K562 (cell line): ENCODE results near the gene LGALS7. TPM values are rescaled to one million over a fixed set of nuclear protein-coding genes. Genes with fewer than 3 reads are reported as not detected.
A peak's percentile ranks its signal among the peaks of the same experiment; 100 is the strongest.
"Not testable (repeated sequence)": the region's sequence is repeated elsewhere in the genome, so short reads cannot be mapped to it uniquely, and the experiment has no call there.

Experiments used
- ATAC-seq: fragments of 200-7000 bp; cut with Tn5 transposase; 3 replicates; pipeline ENCODE4 v1.9.1; 2020; ENCODE audit warnings: moderate library complexity
- BruUV-seq: library from RNA; stranded (reverse); fragments of 400-500 nt; replicated peaks from 2 replicates; lab custom pipeline; 2021; lab: Mats Ljungman, UMichigan
- CTCF ChIA-PET: fragments of 300-600 bp; formaldehyde crosslinking; extraction: SDS; loops from one replicate; lab custom pipeline; 2021; ENCODE audit warnings: low intra/inter-chr PET ratio; lab: Yijun Ruan, JAX
- POLR2A ChIA-PET: fragments of 300-600, 350-650 bp; sonication (Branson Sonifier 250); formaldehyde crosslinking; extraction: SDS; loops from one replicate; lab custom pipeline; 2021; ENCODE audit warnings: antibody characterized with exemption, inconsistent platforms; lab: Yijun Ruan, JAX
- DNase-seq, 4 experiments: peaks; one replicate each; pipeline versions ENCODE4 v3.0.0 to v3.0.0-alpha.2; 2011 to 2018; ENCODE audit warnings: low spot score in 3 of 4, mixed read lengths in 3 of 4; ENCODE audit errors: extremely low read depth in 1 of 4
- FAIRE-seq: peaks from 2 replicates; lab custom pipeline; 2011; peaks lifted over from hg19 to GRCh38; lab: Jason Lieb, UNC
- H2AFZ ChIP-seq: 2 replicates; pipeline ENCODE4 v1.6.0; 2011; ENCODE audit warnings: low read depth, low read length, control low read depth, inconsistent platforms
- H3K27ac ChIP-seq: fragments of 200-600 bp; 3 replicates; pipeline ENCODE4 v1.8.0; 2011; ENCODE audit warnings: low read depth, mild to moderate bottlenecking, control low read depth, inconsistent platforms, low read length, moderate library complexity, mixed read lengths; ENCODE audit errors: extremely low read depth
- H3K27me3 ChIP-seq, 2 experiments: fragments of 300-600 bp in 1 of 2; 2 replicates in 1 of 2; 3 replicates in 1 of 2; pipeline versions ENCODE4 v1.6.0 to v1.8.0; 2011; ENCODE audit warnings: inconsistent platforms in 2 of 2, low read length in 2 of 2, mild to moderate bottlenecking in 1 of 2, mixed read lengths in 1 of 2, moderate library complexity in 1 of 2; ENCODE audit not compliant: control insufficient read depth in 2 of 2, insufficient read depth in 2 of 2
- H3K36me3 ChIP-seq: fragments of 300-600 bp; 3 replicates; pipeline ENCODE4 v1.8.0; 2011; ENCODE audit warnings: mild to moderate bottlenecking, low read length, inconsistent platforms; ENCODE audit not compliant: control insufficient read depth, insufficient read depth
- H3K4me1 ChIP-seq, 2 experiments: fragments of 200-600 bp in 1 of 2; replicated peaks in 1 of 2; 2 replicates in 1 of 2; 3 replicates in 1 of 2; pipeline versions ENCODE4 v1.5.1 to v1.8.0; 2011; ENCODE audit warnings: inconsistent platforms in 2 of 2, low read length in 2 of 2, mild to moderate bottlenecking in 1 of 2, mixed read lengths in 1 of 2, moderate library complexity in 1 of 2; ENCODE audit not compliant: control insufficient read depth in 2 of 2, insufficient read depth in 2 of 2
- H3K4me2 ChIP-seq: 2 replicates; pipeline ENCODE4 v1.6.1; 2011; ENCODE audit warnings: low read length, control low read depth, inconsistent platforms, mixed read lengths; ENCODE audit not compliant: insufficient read depth
- H3K4me3 ChIP-seq: fragments of 200-600 bp; sonication (generic), shearing (Covaris generic); 2 replicates; pipeline ENCODE4 v1.5.1; 2016; ENCODE audit warnings: control low read depth, inconsistent platforms
- H3K79me2 ChIP-seq: fragments of 200-600 bp; 3 replicates; pipeline ENCODE4 v1.8.0; 2011; ENCODE audit warnings: low read length, inconsistent platforms; ENCODE audit not compliant: control insufficient read depth, insufficient read depth
- H3K9ac ChIP-seq, 2 experiments: 2 replicates each; pipeline versions ENCODE4 v1.6.0 to v1.6.1; 2011; ENCODE audit warnings: low read depth in 2 of 2, low read length in 2 of 2, control low read depth in 1 of 2, inconsistent platforms in 1 of 2, mild to moderate bottlenecking in 1 of 2, mixed read lengths in 1 of 2; ENCODE audit not compliant: insufficient read depth in 1 of 2
- H3K9me1 ChIP-seq: one replicate; pipeline ENCODE4 v1.6.0; 2011; ENCODE audit warnings: inconsistent platforms, mild to moderate bottlenecking, low read length, moderate library complexity; ENCODE audit not compliant: control insufficient read depth, insufficient read depth
- H3K9me3 ChIP-seq: replicated peaks from 2 replicates; pipeline ENCODE4 v1.5.1; 2011; ENCODE audit warnings: low read depth, low read length, inconsistent platforms; ENCODE audit not compliant: control insufficient read depth, insufficient read depth
- H4K20me1 ChIP-seq: replicated peaks from 2 replicates; pipeline ENCODE4 v1.6.1; 2011; ENCODE audit warnings: low read length, inconsistent platforms, mixed read lengths; ENCODE audit not compliant: control insufficient read depth, insufficient read depth
- EZH2 ChIP-seq: IDR thresholded peaks from 2 replicates; pipeline ENCODE4 v1.6.1; 2012; ENCODE audit warnings: low read depth, mild to moderate bottlenecking, inconsistent platforms, low read length, borderline replicate concordance
- FOXK2 ChIP-seq, 2 experiments: fragments of 450-650 bp; IDR thresholded peaks in 1 of 2; conservative IDR thresholded peaks in 1 of 2; 2 replicates each; pipeline ENCODE4 v1.6.1; 2016; ENCODE audit warnings: low read depth in 2 of 2, mild to moderate bottlenecking in 1 of 2
- HLTF ChIP-seq: fragments of 450-650 bp; IDR thresholded peaks from 2 replicates; pipeline ENCODE4 v1.6.1; 2016
- POLR2G ChIP-seq: fragments of 200-400 bp; formaldehyde crosslinking; IDR thresholded peaks from 2 replicates; pipeline ENCODE4 v1.6.1; 2017; ENCODE audit warnings: low read depth, mild to moderate bottlenecking, antibody characterized with exemption, low read length, moderate library complexity
- RBFOX2 ChIP-seq: fragments of 200-400 bp; formaldehyde crosslinking; IDR thresholded peaks from 2 replicates; pipeline ENCODE4 v1.6.1; 2017; ENCODE audit warnings: low read depth, mild to moderate bottlenecking, low read length, moderate library complexity
- RBM17 ChIP-seq: fragments of 200-400 bp; formaldehyde crosslinking; IDR thresholded peaks from 2 replicates; pipeline ENCODE4 v1.6.1; 2017; ENCODE audit warnings: low read depth, mild to moderate bottlenecking, low read length, borderline replicate concordance
- WGBS: fragments of 100-300 bp; shearing (Covaris generic); methylation state at CpG from one replicate; pipeline ENCODE4 v1.1.6; 2016; ENCODE audit warnings: low coverage, mixed read lengths; ENCODE audit not compliant: insufficient coverage; ENCODE audit errors: missing lambda C conversion rate; 5-methylcytosine and 5-hydroxymethylcytosine counted together
- in situ Hi-C: fragments of 300-500 bp; cut with MboI; formaldehyde crosslinking; loops from 4 replicates; pipeline ENCODE4 v1.15.0; 2018; ENCODE audit warnings: inconsistent platforms, mixed read lengths
- intact Hi-C: fragments of 100-400 bp; cut with micrococcal nuclease; formaldehyde crosslinking; loops from 2 replicates; pipeline ENCODE4 v1.14.2; 2022
- polyA plus RNA-seq, 8 experiments: library from polyadenylated mRNA; depleted of rRNA in 4 of 8; stranded (reverse) in 5 of 8; unstranded in 3 of 8; fragments of >200 nt; fragmentation: Nextera tagmentation in 2 of 8; fragmentation: Illumina TruSeq in 1 of 8; extraction: Ambion mirVana in 2 of 8; extraction: Trizol in 1 of 8; gene quantifications; 2 replicates each; pipeline versions ENCODE4 v1.2.1 to v1.2.3, GENCODE V29; 2011 to 2014; ENCODE audit warnings: inconsistent platforms in 1 of 8, missing spikeins in 1 of 8
- total RNA-seq, 7 experiments: library from RNA; depleted of rRNA in 6 of 7; stranded (reverse); fragments of >200 nt in 6 of 7; fragmentation: Illumina TruSeq in 2 of 7; extraction: Trizol in 2 of 7; gene quantifications; 2 replicates each; pipeline versions ENCODE4 v1.2.1 to v1.2.3, GENCODE V29; 2011 to 2021; ENCODE audit warnings: low replicate concordance in 1 of 7

LGALS7 gene
- total and polyA plus RNA-seq, 9 of the 15 experiments (the other 6 are each of a cell fraction or from before 2014, with no cell fraction given): not detected

- no peak for TF ChIP-seq FOXK2 (conservative IDR thresholded peaks at IDR 0.05 in 1 of 2, IDR thresholded peaks at IDR 0.05 in 1 of 2; ENCODE audit: low read depth in 2 of 2)
- TF ChIP-seq RBM17: no peak
- no peak for TF ChIP-seq EZH2
These were observed at the start of gene LGALS7 (continued) for GRCh38 chr19:38773469-38774177.

DNA sequence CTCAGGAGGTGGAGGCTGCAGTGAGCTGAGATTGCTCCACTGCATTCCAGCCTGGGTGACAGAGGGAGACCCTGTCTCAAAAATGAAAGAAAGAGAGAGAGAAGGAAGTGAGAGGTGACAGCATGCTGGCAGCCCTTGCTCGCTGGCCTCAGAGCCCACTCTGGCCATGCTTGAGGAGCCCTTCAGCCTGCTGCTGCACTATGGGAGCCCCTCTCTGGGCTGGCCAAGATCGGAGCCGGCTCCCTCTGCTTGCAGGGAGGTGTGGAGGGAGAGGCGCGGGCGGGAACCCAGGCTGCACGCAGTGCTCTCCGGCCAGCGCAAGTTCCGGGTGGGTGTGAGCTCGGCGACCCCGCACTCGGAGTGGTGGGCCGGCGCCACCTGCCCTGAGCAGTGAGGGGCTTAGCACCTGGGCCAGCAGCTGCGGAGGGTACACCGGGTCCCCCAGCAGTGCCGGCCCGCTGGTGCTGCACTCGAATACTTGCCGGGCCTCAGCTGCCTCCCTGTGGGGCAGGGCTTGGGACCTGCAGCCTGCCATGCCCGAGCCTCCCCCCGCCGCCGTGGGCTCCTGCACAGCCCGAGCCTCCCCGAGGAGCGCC, 48.0 kb upstream of the LGALS7 start:
- ATAC-seq, BruUV-seq, H3K4me2 ChIP-seq, CTCF ChIA-PET, H3K9ac ChIP-seq, H3K9me1 ChIP-seq, intact Hi-C loops, H3K27ac ChIP-seq, H3K4me3 ChIP-seq, H3K27me3 ChIP-seq, H3K79me2 ChIP-seq, H2AFZ ChIP-seq, H4K20me1 ChIP-seq, DNase-seq, FAIRE-seq, in situ Hi-C loops, H3K9me3 ChIP-seq: not testable (repeated sequence)
- Histone ChIP-seq H3K36me3 (peaks cover 12% of the 10 kb centered on the region; the same call in 2 of the 3 replicates), H3K4me1 (peaks cover 20 to 40% of the 10 kb centered on the region in 2 experiments)
- whole genome bisulfite sequencing: 100% methylated on average over 4 of the region's 29 CpGs
- POLR2A ChIA-PET: interaction anchor here (0.6 to 1.5 kb wide), 4 partner anchors 11 to 185 kb away, joined by 3 to 6 read pairs (median 4); partner anchors contain the start of gene ECH1
- TF ChIP-seq POLR2G (0 out of 2 replicates have a peak, but pooled peaks have one; percentile 26), RBFOX2 (0 out of 2 replicates have a peak, but pooled peaks have one; percentile 23), HLTF (peak; percentile 60)
